Kidney glomerular epithelial cell (primary cell): ENCODE measurements around the gene PHLDA2.
A peak's percentile ranks its signal among the peaks of the same experiment; 100 is the strongest.

Experiments
- DNase-seq: peaks from one replicate; lab custom pipeline; 2025; lab: John Stamatoyannopoulos, UW

The PHLDA2 gene

DNA sequence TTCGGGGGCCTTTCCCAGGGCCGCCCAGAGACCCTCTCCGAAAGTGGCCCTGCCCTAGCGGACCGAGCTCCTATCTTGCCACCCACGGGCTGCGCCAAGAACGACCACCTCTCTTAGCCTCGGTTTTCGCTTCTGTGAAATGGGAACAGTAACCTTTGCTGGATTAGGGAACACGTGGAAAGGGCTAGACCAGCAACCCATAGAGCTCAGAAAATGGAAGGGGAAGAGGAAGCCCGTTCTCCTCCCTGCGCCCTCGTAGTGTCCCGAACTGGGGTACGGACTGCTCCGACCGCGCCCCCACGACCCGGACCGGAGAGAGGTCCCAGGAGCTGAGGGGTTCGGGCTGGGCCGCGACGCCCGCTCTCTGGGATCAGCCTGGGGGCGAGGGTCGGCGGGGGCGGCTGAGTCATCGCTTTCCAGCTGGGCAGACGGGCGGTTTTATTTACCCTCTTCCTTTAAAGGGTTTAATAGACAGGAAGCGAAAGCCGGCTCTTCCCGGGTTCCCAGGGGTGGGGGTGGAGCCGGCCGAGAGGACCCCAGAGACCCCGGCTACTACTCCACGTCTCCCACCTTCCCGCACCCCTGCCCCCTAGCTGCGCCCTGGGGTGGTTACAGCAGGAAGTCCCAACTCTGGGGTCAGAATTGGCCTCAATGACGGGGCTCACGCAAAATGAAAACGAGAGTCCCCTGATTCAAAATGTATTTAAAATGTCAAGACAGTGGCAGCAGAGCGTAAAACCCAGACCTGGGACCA lies 907 bp upstream of the PHLDA2 start:
- peak; percentile 53 for DNase-seq

DNA sequence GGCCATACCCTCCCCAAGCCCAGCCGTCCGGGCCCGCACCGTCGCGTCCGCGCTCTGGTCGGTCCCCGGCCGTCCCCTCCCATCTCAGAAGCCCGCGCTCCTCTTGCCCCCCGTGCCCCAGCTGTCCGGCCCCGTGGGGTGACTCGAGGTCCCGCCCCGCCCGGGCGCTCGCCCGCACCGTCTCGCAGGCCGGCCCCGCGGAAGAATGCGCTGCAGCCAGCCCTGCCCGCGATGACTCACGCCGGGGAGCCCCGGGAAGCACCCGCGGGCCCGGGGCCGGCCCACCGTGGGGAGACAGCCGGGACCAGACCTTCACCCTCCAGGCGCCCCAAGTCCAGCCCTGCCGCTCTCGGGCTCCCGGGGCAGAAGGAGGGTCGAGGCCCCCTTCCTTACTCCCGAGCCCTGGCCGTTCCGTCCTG lies 320 bp upstream of the PHLDA2 start:
- peak; percentile 26 for DNase-seq

DNA sequence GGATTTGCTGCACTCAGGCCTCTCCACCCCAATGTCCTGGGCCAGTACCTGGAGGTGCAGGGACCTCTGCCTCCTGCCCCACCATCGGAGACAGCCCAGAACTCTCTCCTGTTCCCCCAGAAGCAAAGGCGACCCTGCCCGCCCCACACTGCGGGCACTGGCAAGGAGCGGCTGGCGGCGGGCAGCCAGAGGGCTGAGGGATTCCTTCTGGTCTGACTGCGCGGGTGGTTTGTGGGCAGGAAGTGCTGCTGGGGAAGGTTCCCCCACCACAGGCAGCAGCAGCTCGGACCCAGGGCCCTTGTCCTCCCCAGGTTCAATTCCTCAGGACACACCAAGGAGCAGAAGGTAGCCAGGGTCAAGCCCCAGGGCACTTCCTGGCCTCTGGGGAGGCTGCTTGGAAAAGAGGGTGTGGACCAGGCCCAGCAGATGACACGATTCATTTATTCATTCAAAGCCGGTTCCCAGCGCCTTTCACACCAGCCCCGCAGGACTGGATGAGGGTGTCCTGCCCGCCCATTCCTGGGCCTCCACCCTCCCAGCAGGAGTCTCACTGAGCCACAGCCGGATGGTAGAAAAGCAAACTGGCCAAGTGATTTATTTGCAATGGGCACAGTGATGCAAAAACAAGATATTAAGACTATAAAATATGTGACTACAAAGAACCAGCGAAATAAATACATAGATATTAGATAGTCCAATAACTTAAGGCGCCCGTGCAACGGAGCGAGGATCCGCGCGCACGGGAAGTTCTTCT lies 1.2 kb downstream of the PHLDA2 start:
- DNase-seq: peak; percentile 7

DNA sequence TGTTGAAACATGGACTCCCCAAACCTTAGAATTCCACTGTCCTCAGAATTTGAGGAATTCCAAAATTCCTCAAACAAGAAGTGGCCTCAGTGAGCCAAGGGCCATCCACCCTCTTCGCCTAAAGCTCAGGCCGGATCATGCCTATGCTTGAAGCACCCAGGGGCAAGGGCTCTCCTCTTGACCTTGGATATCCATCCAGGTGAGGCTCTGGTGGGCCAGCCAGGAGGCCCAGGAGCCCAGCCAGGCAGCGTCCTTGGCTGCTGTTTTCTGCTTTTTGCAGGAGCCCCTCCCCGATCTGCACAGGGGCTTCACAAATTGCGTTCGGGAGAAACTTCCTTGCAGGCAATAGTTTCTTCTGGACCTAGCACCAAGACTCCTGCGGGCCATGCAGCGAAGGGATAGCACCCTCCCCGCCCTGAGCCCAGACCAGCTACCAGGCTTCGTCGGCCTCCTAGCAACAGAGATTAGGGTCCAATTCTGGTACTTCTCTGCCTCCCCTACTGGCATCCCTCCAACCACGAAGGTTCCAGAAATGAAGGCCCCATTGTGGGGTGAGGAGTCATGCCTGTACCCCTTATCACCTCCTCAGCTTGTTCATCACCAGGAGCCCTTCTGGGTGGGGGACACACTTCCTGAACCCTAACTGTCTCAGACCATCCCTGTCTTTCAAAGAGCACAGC lies 2.0 kb downstream of the PHLDA2 start:
- DNase-seq: no peak

DNA sequence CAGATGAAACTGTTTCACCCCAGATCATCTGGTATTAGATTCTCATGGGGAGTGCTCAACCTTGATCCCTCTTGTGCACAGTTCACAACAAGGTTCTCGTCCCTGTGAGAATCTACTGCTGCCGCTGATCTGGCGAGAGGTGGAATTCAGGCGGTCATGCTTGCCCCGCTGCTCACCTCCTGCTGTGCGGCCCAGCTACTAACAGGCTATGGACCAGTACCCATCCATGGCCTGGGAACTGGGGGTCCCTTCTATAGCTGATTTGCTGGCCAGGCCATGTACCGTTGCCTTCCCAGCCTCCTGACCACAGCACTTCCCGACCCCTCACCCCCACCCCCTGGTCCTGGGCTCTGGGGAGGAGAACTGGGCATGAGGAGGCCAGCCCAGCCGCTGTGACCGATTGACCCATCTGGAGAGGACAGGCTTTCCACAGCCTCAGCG lies 2.6 kb downstream of the PHLDA2 start:
- no peak for DNase-seq

DNA sequence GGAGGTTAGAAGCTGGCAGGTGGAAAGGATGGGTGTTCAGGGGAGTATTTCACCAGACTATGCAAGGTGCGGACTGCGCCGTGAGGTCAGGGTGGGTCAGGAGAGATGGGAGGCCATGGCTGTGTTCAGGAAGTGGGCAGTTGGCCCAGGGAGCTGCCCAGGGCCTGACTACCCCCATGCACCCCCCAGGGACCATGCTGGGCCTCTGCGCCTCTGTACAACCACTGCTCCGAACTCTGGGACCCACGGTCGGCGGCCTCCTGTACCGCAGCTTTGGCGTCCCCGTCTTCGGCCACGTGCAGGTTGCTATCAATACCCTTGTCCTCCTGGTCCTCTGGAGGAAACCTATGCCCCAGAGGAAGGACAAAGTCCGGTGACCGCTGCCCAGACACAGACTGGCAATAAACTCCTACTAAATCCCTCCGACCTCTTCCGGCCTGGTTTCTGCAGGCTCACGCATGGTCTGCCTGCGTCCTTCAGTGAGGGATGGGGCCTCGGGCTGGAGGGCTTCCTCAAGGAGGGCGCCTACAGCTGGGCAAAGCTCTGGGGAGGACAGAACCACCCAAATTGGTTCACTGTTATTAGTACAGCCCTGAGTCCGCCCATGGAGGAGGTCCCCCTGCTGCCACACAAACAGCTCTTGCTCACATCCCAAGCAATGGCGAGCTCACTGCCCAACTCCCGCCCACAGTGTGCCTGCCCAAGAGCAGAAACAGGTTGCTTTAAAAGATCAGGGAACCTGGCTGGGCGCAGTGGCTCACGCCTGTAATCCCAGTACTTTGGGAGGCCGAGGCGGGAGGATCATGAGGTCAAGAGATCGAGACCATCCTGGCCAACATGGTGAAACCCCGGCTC lies 4.2 kb downstream of the PHLDA2 start:
- no peak for DNase-seq

DNA sequence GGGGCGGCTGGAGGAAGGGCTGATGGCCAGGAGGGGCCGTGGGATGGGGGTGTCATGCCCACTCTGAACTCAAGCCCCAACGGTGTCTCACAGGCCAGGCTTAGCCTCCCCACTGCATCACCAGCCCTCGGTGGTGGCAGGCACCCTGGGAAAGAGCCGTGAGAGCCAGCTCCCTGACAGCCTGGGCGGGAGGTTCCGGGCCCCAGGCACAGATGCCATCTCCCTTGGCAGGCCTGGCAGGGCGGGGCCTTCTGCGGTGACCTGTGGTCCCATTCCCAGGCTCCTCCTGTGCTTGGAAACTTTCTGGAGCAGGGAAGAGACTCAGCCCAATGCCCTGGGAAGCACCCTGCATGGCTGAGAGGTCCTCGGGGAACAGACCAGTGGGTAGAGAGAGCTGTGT lies 4.8 kb downstream of the PHLDA2 start:
- DNase-seq: no peak

DNA sequence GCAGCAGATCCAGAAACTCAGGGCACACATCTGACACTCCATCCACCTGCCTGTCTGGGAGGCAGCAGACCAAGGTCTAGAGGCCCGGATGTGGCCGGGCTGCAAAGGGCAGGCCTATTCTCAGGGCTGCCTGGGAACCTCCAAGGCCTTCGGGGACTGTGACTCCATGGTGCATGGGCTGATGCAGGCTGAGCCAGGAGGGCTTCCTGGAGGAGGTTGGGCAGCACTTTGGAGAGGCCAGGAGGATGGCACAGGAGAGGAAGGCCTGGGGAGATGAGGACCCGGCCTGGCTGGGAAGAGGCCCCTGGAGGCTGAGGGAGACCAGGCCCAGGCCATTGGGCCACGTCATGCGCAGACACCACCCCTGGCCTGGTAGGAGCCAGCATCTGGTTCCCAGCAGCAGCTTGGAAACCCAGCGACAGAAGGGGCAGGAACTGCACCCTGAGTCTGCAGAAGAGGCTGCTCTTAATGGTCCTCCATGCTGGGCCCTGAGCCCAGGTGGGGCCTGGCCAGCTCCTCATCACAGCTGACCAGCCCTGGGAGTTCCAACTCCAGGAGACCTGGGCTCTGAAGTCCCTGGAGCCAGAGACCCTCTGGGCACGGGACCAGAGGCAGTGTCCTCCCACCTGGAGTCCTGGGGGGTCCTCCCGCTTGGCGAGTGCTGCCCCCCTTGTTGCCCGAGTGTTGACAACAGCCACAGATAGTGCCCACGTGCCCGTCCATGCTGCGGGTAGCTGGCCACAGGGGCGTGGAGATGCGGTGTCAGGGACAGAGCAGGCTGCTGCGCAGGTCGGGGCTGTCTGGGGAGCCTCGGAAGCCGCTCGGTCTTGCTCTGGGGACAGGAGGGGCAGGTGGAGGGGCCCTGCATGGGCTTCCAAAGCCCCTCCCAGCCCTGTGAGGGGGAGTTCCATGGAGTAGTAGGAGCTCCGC lies 5.5 kb downstream of the PHLDA2 start:
- no peak for DNase-seq

DNA sequence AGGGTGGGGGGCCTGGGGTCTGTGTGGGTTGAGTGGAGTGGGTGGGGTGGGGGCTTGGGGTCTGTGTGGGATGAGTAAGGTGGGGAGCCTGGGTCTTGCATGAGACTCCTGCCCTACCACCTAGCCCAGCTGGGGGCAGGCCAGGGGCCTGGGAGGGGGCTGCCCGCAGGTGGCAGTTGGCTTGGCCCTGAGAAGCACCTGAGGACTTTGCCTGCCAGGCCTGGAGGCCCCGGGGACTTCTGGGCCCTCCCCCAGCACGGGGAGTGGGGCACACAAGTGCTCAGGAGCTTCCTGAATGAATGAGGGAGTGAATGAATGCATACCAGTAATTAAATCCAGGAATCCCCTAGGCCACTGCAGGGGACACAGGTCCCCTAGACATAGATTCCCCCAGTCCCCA lies 6.6 kb downstream of the PHLDA2 start:
- DNase-seq: no peak

DNA sequence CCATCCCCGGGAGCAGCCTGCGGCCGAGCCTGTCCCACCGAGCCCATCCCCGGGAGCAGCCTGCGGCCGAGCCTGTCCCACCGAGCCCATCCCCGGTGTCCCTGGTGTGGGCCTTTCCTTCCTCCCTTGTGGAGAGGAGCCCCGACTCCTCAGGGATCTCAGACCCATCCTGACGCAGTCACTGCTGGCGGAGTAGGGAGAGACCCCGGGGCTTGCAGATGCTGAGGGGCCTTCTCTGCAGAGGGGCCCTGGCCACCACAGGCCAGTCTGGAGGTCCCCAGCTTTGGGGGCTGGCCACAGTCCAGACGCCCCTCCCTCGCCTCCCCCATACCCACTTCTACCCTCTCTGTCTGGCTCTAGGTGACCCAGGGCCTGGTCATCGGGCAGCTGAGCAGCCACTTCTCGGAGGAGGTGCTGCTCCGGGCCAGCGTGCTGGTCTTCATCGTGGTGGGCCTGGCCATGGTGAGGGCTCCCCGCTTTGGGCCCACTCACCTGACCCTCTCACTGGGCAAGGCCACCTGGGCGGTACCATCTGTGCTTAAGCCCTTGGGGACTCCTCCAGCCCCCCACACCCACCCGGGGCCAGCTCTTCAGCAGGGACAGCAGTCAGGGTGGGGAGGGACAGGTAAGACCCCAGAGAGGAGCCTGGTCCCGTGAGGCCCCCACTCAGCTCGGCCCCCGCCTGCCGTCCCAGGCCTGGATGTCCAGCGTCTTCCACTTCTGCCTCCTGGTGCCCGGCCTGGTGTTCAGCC lies 7.3 kb downstream of the PHLDA2 start:
- DNase-seq: no peak

DNA sequence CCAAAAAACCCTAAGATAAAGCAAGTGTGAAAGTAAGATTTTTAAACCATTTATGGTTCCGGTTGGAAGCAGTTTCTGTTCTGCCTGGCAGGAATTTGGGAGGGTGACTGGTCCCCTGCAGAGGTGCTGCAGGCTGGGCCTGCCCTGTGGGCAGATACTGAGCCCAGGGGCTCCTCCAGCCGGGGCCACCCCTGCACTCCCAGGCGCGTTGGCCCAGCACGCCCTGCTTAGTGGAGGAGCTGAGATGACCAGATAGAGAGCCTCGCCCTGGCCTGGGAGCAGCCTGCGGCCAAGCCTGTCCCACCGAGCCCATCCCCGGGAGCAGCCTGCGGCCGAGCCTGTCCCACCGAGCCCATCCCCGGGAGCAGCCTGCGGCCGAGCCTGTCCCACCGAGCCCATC lies 8.0 kb downstream of the PHLDA2 start:
- no peak for DNase-seq

DNA sequence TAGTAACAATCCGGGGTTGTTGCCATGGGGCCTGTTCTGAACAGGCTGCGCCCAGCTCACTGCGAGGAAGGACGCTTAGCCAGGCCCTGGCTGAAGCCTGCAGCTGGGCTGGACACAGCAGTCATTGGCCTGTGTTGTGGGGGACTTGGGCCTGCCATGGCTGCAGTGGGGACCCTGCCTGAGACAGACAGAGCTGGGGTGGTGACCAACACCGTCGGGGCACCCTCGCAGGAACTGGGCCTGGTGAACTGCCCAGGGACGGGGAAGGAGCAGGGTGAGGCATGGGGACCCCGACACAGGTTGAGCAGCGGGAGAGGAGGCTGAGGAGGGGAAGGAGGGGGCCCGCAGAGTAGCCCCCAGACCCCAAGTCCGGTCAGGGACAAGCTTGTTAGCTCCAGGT lies 8.9 kb downstream of the PHLDA2 start:
- DNase-seq: no peak

DNA sequence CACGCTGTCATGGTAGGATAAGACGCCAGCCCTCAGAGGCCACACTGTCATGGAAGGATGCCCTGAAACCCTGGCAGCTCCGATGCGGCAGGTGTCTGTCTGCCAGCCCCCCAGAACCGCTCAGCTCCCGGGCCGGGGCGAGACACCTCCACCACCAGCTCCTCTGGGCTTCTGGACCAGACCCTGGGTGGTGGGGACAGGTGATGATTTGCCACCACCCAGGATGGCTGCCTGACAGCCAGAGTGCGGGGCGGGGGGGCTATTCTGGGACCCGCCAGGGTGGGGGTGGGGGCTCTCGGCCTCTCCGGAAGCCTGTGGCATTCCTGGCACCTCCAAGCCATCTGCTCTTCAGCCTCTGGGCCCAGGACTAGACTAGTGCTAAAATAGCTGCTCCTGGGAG lies 9.4 kb downstream of the PHLDA2 start:
- DNase-seq: no peak

DNA sequence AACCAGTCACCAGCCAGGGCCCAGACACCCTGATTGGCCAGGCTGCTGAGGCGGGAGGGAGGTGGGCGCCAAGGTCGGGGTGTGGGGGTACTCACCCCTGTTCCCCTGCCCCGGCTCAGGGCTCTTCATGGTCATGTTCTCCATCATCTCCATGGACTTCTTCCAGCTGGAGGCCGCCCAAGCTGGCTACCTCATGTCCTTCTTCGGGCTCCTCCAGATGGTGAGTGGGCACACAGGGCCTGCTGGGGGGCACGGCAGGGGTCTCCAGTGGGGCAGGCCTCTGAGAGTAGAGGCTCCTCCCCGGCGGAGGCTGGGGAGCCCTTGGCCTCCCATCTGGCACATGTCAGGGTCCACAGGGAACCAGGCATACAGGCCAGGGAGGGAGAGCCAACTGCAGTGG lies 10.0 kb downstream of the PHLDA2 start:
- no peak for DNase-seq

DNA sequence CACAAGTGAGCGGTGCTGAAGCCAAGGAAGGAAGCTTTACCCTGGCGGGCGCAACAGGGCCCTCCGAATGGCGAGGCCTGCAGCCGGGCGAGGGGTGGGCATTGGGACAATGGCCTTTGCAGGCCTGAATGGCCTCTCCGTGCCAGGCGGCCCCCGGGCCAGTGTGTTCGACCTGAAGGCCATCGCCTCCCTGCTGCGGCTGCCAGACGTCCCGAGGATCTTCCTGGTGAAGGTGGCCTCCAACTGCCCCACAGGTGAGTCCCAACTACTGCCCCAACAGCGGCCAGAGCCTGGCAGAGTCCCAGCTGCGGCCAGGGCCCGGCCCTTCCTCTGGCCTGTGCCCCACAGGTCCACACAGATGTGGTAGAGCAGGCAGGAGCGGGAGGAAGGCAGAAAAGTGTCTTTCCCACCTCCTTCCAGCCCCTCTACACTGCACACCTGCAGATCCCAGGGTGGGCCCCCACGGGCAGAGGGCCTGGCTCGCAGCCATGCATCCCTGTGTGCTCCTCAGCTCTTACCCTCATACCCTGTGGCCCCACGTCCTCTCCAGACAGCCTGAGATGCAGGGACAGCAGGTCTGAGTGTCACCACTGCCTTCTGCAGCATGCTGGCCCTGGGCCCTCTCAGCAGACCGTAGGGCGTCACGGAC lies 11.3 kb downstream of the PHLDA2 start:
- no peak for DNase-seq

DNA sequence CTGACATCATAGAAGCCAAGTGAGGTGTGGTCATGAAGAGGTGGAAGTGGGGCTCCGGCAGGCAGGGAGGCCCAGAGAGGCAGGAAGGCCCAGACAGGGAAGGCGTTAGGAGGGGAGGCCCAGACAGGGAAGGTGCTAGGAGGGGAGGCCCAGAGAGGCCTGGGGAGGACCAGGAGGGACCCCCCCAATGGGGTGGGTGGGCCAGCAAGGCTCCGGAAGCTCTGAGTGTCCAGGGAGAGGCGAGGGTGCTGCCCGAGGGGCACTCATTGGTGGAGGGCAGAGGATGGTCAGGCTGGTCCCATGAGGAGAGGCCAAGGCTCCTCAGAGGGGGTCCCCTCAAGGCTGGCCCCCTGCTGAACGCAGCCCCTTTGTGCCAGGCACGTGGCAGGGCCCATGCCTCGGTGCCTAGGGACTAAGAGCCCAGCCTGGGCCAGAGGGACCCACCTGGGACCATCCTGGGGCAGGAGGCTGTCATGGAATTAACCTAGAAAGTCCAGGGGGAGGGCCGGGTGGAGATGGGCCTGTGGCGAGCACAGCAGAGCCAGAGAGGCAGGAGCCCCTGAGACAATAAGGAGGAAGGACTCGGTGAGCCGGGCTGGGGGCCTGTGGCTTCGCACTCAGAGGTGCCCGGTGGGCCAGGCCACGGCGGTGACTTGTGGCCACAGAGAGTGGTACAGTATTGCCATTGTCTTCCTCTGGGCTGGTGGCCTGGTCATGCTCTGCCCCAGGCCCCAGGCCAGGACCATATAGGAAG lies 12.2 kb downstream of the PHLDA2 start:
- no peak for DNase-seq

DNA sequence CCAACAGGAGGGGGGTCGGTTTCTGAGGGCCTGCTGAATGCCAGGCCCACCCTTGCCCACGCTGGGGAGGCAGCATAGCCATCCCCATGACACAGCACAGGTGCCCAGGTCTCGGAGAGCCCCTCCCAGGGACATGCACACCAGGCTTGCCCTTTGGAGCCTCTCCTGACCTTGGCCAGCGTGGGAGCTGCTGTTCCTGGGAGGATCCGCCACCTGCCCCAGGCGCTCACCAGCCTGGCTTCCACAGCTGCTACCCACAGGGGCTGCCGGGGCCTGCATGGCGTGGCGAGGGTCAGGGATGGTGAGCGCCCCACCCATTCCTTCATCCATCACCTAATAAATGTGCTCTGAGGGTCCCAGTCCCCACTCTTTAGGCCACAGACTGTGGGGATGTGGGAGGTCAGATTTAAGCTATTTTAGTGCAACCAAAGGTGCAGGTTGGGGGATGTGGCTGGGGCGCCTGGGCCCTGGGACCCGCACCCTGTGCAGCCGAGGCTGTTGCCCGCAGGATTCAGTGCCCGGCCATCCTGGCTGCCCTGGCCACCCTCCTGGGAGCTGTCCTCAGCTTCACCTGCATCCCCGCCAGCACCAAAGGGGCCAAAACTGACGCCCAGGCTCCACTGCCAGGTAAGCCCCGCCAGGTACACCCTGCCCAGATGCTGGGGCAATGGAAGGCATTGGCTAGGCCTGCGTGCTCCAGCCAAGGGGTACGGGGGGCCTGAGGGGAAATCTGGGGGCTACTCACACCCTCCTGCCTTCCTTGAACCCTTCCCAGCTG lies 12.9 kb downstream of the PHLDA2 start:
- no peak for DNase-seq

DNA sequence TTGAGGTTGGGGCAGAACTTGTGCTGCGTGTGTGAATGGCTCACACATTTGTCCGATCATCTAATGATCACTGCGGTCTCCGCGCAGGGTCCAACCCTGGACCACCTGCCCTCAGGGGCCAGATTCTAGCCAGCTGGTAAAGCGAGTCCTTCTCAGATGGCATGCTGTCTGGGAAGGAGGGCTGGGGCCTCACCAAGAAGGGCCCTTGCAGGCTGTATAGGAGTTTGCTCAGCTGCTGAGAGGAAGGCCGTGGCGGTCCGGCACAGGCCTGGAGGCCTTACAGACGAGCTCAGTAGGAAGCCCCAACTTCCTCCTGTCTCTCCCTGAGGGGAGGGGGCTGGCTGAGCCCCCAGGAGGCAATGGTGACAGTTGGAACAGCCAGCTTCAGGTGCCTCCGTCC lies 13.7 kb downstream of the PHLDA2 start:
- DNase-seq: no peak
